Activated naive CD4-positive, alpha-beta T cell treated with anti-CD3 and anti-CD28 coated beads, Interleukin-2, amount 50 U/mL, for 72 hours (primary cell): ENCODE data around the gene TMEM165. TPM values are rescaled to one million over a fixed set of nuclear protein-coding genes. Genes with fewer than 3 reads are reported as not detected.
"Not testable (repeated sequence)": the region's sequence is repeated elsewhere in the genome, so short reads cannot be mapped to it uniquely, and the experiment has no call there.

Experiments
- ATAC-seq, 2 donors: fragments of 150-1000 bp; cut with Tn5 transposase; 2 replicates each; pipeline ENCODE4 v1.10.0; 2021; ENCODE audit warnings: mild to moderate bottlenecking in 2 of 2, moderate library complexity in 2 of 2
- DNase-seq, 2 donors: peaks; one replicate each; pipeline ENCODE4 v3.0.0; 2021 to 2022; ENCODE audit warnings: low spot score in 2 of 2
- H3K27ac Mint-ChIP-seq, 2 donors: one replicate each; pipeline ENCODE4 v1.8.0; 2022; ENCODE audit warnings: mild to moderate bottlenecking in 2 of 2, mixed read lengths in 2 of 2
- H3K36me3 Mint-ChIP-seq, 2 donors: one replicate each; pipeline ENCODE4 v1.8.0; 2022; ENCODE audit warnings: mixed read lengths in 2 of 2
- H3K9me3 Mint-ChIP-seq, 2 donors: one replicate each; pipeline ENCODE4 v1.8.0; 2022; ENCODE audit warnings: mixed read lengths in 2 of 2
- total RNA-seq, 2 donors: library from RNA; stranded (reverse); gene quantifications; one replicate each; pipeline ENCODE4 v1.2.3, GENCODE V29; 2022

The TMEM165 gene, protein sequence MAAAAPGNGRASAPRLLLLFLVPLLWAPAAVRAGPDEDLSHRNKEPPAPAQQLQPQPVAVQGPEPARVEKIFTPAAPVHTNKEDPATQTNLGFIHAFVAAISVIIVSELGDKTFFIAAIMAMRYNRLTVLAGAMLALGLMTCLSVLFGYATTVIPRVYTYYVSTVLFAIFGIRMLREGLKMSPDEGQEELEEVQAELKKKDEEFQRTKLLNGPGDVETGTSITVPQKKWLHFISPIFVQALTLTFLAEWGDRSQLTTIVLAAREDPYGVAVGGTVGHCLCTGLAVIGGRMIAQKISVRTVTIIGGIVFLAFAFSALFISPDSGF
- total RNA-seq = 10 to 100 TPM; 64.5 to 71.3 TPM

- H3K36me3 Mint-ChIP-seq = peaks cover 26 to 27% of the 10 kb centered on the region in 2 donors
- no peaks in the 10 kb centered on the region for H3K9me3 Mint-ChIP-seq
- ATAC-seq = peak; percentile 97
- H3K27ac Mint-ChIP-seq = peak within 1 kb of the TSS; percentile 91 to 99
- DNase-seq = peak; percentile 91
Observed at GRCh38 chr4:55395529-55396307, at the start of gene TMEM165. TMEM165 (plus strand) TSS chr4:55395957; CDS start chr4:55396190, 233 bp downstream.

DNA sequence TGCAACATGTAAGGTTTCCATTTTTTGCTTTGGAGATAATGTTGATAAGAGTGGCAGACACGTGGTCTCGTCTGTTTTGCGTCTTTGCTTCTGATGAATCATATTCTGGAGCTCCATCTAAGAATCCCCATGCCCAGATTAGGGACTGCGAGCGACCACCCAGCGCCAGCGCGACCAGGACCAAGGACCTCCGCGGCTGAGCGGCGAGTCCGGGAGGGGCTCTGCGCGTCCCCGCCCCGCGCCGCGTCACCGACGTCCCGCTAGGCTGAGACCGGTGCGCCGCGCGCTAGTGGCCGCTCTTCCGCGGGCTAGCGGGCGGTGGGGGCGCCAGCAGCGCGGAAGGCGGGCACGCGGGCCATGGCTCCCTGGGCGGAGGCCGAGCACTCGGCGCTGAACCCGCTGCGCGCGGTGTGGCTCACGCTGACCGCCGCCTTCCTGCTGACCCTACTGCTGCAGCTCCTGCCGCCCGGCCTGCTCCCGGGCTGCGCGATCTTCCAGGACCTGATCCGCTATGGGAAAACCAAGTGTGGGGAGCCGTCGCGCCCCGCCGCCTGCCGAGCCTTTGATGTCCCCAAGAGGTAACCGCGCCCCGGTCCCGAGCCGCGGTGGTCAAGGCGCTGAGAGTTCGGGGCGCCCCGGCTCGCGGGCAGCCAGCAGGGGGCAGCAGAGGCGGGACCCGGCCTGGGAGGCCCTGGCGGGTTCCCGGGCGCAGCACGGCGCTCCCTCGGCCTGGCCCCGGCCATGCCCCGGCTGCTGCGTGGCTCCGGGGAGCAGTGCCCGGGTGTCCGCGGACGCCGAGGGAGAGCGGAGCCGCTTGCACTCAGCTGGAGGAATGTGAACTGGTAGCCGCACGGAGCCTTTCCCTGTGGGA lies 49.5 kb upstream of the TMEM165 start, which contains the start of gene SRD5A3:
TSS of gene SRD5A3 (plus strand) at position 263 of the 871 bp plus-strand sequence. CDS start at position 358, 95 bp downstream.
- no peaks in the 10 kb centered on the region for H3K36me3 Mint-ChIP-seq
- peak; percentile 90 to 94 for ATAC-seq
- peak within 1 kb of the TSS; percentile 75 to 97 for H3K27ac Mint-ChIP-seq

GRCh38 chr4:55346851-55347255 lies 48.9 kb upstream of the TMEM165 start:
- DNase-seq = peak in 1 of 2 donors; percentile 18
- peaks cover 0 to 2% of the 10 kb centered on the region in 2 donors for H3K36me3 Mint-ChIP-seq
- H3K9me3 Mint-ChIP-seq = peaks cover 0 to 5% of the 10 kb centered on the region in 2 donors
- H3K27ac Mint-ChIP-seq = peak overlapping the region; percentile 31 to 75
- no peak for ATAC-seq

More for the DNA sequence above, 49.5 kb upstream of the TMEM165 start, which contains the start of gene SRD5A3:
- peak; percentile 88 to 94 for DNase-seq
- H3K9me3 Mint-ChIP-seq = peaks cover 0 to 8% of the 10 kb centered on the region in 2 donors

DNA sequence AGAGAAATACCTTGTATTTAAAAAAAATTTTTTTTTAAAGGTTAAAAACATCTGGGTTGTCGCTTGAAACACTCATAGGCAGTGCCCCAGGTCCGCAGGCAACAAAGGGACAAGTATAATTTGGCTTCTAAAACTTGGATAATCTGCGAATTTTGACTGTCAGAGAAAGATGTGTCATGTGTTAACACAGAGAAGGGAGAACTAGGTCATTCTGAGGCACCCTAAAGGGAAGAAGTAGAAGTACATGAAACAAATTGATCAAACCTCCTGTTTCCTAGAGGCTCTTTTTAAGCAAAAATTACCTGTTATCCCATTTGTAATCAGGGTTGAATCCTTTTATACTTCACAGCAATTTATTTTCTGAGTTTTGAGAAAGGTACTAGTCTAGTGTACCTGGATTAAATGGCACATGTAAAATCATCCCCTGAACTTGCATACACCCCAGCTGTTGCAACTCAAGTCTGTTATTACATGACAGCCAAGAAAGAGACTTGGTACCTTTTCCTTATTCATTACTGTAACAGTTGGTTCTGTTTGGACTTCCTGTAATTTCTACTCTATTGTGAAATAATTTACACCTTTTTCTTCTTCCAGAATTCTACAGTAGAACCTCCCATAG lies 48.0 kb upstream of the TMEM165 start:
- peak overlapping the region; percentile 75 to 84 for H3K27ac Mint-ChIP-seq
- ATAC-seq (no peak), DNase-seq (no peak)
- peaks cover 0 to 5% of the 10 kb centered on the region in 2 donors for H3K9me3 Mint-ChIP-seq
- H3K36me3 Mint-ChIP-seq = peaks cover 0 to 11% of the 10 kb centered on the region in 2 donors

- H3K9me3 Mint-ChIP-seq = peaks cover 0 to 4% of the 10 kb centered on the region in 2 donors
- ATAC-seq = no peak
- peaks cover 0 to 18% of the 10 kb centered on the region in 2 donors for H3K36me3 Mint-ChIP-seq
- no peak overlapping the region for H3K27ac Mint-ChIP-seq
- DNase-seq = no peak
Observed at GRCh38 chr4:55348466-55348865, 47.3 kb upstream of the TMEM165 start.

DNA sequence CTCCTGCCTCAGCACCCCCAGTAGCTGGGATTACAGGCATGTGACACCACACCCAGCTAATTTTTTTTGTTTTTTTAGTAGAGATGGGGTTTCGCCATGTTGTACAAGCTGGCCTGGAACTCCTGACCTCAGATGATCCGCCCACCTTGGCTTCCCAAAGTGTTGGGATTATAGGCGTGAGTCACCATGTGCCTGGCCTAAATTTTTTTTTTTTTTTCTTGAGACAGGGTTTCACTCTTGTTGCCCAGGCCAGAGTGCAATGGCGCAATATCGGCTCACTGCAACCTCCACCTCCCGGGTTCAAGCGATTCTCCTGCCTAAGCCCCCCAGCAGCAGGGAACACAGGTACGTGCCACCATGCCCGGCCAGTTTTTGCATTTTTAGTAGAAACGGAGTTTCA lies 44.9 kb upstream of the TMEM165 start:
- H3K9me3 Mint-ChIP-seq, ATAC-seq: not testable (repeated sequence)
- peaks cover 5 to 30% of the 10 kb centered on the region in 2 donors for H3K36me3 Mint-ChIP-seq

GRCh38 chr4:55351824-55352223 lies 43.9 kb upstream of the TMEM165 start:
- no peak for DNase-seq
- Mint-ChIP-seq H3K27ac (no peak overlapping the region), H3K9me3 (no peaks in the 10 kb centered on the region), H3K36me3 (peaks cover 5 to 30% of the 10 kb centered on the region in 2 donors)
- no peak for ATAC-seq

More for the DNA sequence above, 44.9 kb upstream of the TMEM165 start:
- H3K27ac Mint-ChIP-seq = peak overlapping the region in 1 of 2 donors; percentile 65
- not testable (repeated sequence) for DNase-seq

DNA sequence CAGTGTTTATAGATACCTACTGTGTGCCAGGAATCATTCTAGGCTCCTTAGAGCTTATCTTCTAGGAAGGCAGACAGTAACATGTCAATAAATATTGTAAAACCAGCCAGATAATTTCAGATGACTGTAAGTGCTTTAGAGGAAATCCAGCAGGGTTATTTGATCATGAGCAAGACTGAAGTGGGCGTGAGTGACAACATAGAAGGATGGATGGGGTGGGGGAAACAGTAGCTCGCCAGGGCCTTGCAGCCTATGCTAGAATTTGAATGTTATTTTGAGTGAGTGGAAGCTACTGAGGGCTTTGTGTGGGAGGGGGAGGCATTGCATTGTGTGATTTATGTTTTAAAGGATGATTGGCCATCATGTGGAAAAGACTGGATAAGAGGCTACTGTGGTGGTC lies 43.0 kb upstream of the TMEM165 start:
- DNase-seq = no peak
- Mint-ChIP-seq H3K9me3 (no peaks in the 10 kb centered on the region), H3K27ac (no peak overlapping the region), H3K36me3 (peaks cover 5 to 34% of the 10 kb centered on the region in 2 donors)
- ATAC-seq = no peak

DNA sequence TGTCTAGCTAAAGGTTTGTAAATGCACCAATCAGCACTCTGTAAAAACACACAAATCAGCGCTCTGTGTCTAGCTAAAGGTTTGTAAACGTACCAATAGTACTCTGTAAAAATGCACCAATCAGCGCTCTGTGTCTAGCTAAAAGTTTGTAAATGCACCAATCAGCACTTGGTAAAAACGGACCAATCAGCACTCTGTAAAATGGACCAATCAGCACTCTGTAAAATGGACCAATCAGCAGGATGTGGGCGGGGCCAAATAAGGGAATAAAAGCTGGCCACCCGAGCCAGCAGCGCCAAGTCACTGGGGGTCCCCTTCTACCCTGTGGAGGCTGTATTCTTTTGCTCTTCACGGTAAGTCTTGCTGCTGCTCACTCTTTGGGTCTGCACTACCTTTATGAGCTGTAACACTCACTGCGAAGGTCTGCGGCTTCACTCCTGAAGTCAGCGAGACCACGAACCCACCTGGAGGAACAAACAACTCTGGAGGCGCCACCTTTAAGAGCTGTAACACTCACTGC lies 42.5 kb upstream of the TMEM165 start:
- not testable (repeated sequence) for ATAC-seq, H3K27ac Mint-ChIP-seq

DNA sequence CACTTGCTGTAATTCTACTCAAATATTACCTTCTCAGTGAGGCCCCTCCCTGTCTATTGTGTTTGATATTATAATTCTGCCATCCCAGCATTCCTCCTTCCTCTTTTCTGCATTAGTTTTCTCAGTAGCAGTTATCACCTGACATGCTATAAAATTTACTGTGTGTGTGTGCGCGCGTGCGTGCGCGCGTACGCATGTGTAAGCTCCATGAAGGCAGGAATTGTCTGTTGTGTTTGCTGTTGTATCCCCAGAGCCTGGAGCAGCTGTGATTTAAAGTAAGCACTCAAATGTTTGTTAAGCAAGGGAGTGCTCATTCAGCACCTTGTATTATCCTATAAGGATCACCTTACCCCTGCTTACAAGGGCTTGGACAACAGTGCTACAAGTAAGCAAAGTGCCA lies 41.1 kb upstream of the TMEM165 start:
- no peak for ATAC-seq
- Mint-ChIP-seq H3K27ac (no peak overlapping the region), H3K36me3 (peaks cover 5 to 34% of the 10 kb centered on the region in 2 donors), H3K9me3 (no peaks in the 10 kb centered on the region)
- DNase-seq = no peak

More for the DNA sequence above, 42.5 kb upstream of the TMEM165 start:
- not testable (repeated sequence) for DNase-seq, H3K9me3 Mint-ChIP-seq
- peaks cover 5 to 34% of the 10 kb centered on the region in 2 donors for H3K36me3 Mint-ChIP-seq

DNA sequence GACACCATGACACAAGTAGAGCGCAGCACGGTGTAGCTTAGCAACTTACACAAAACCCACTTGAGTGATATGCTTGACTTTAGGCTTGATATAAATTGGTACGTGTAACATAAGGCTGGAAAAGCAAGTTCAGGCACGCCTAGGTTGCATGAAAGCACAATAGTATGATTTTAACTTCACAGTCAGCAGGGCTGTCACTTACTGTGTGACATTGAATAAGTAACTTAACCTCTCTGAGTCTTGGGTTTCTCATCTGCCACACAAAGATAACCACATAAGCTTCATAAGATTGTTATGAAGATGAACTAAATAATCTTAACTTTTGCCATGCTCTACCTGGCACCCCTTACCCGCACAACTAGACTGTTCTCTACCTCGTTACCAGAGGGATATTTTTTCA lies 40.2 kb upstream of the TMEM165 start:
- DNase-seq = no peak
- no peak for ATAC-seq
- Mint-ChIP-seq H3K36me3 (peaks cover 5 to 34% of the 10 kb centered on the region in 2 donors), H3K9me3 (no peaks in the 10 kb centered on the region), H3K27ac (no peak overlapping the region)

DNA sequence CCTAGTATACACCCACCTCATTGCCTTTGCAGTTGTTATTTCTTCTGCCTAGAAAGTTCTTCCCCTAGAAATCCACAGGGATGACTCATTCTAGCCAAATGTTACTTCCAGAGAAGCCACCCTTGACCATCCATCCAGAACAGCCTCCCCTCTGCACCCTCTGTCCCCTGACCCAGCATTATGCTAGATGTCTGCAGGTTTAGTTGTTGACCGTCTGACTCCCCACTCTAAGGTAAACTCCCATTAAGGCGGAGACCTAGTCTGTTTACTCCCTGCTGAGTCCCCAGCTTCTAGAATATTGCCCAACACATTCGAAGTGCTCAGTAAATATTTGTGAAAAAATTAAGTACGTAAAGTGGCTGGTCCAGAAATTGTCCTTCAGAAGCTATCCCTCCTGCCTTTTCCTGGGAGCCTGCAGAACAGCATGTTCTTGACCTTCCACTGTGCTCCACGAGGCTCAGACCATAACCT lies 38.7 kb upstream of the TMEM165 start:
- DNase-seq = no peak
- H3K36me3 Mint-ChIP-seq = peaks cover 5 to 30% of the 10 kb centered on the region in 2 donors
- H3K9me3 Mint-ChIP-seq = no peaks in the 10 kb centered on the region
- no peak for ATAC-seq
- no peak overlapping the region for H3K27ac Mint-ChIP-seq

- ATAC-seq = no peak
- H3K27ac Mint-ChIP-seq = no peak overlapping the region
- peaks cover 5 to 18% of the 10 kb centered on the region in 2 donors for H3K36me3 Mint-ChIP-seq
- DNase-seq = no peak
- H3K9me3 Mint-ChIP-seq = no peaks in the 10 kb centered on the region
Observed at GRCh38 chr4:55358246-55358645, 37.5 kb upstream of the TMEM165 start.

GRCh38 chr4:55358668-55359067 lies 37.1 kb upstream of the TMEM165 start:
- Mint-ChIP-seq H3K36me3 (peaks cover 5 to 14% of the 10 kb centered on the region in 2 donors), H3K9me3 (no peaks in the 10 kb centered on the region), H3K27ac (no peak overlapping the region)
- ATAC-seq (peak in 1 of 2 donors; percentile 73), DNase-seq (no peak)

- Mint-ChIP-seq H3K27ac (peak overlapping the region in 1 of 2 donors; percentile 14), H3K36me3 (peaks cover 4 to 10% of the 10 kb centered on the region in 2 donors), H3K9me3 (no peaks in the 10 kb centered on the region)
- ATAC-seq = no peak
- no peak for DNase-seq
Observed at GRCh38 chr4:55359397-55359916, 36.3 kb upstream of the TMEM165 start.
